ENCODE results near the gene DLX1. TPM values are rescaled to one million over a fixed set of nuclear protein-coding genes. Genes with fewer than 3 reads are reported as not detected.
"Not testable (repeated sequence)": the region's sequence is repeated elsewhere in the genome, so short reads cannot be mapped to it uniquely, and the experiment has no call there.

Gene DLX1
- polyA plus RNA-seq, 3 donors: 0.12 to 0.16 TPM; not detected in 1

DNA sequence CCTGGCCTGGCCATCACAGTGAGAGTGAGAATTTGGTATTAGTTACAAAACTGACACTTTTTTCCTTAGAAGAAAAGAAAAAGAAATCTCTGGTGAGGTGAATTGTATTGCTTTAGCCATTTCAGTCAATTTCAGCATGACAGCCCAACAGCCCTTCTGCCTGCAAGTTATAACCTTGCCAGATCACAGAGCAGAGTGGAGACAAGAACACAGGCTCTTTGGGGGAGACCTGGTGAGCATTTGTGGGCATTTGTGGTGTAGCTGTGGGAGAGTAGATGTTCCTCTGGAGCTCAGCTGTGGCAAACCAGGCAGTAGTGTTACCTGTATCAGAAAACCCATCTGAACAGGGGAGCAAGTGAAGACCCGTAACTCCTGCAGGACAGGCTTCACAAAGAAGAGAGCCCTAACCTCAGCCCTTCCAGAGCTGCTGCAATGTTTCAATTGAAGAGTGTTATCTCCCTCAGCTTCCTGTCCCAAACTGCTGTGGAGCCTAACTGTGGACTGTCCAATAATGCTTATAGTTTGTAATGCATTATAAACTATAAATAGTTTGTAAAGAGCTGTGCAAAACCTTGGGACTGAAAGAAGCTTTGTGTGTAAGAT is 22.8 kb upstream of the DLX1 start:
- no peak for DNase-seq (ENCODE audit: low read depth in 3 of 3, low spot score in 2 of 3)

- DNase-seq (ENCODE audit: low read depth in 3 of 3, low spot score in 2 of 3): no peak
Measured at GRCh38 chr2:172063446-172063845, 21.9 kb upstream of the DLX1 start.

GRCh38 chr2:172065111-172065510 is 20.2 kb upstream of the DLX1 start:
- no peak for DNase-seq (ENCODE audit: low read depth in 3 of 3, low spot score in 2 of 3)

- DNase-seq (ENCODE audit: low read depth in 3 of 3, low spot score in 2 of 3): no peak
Measured at GRCh38 chr2:172066394-172066886, 18.9 kb upstream of the DLX1 start.

DNA sequence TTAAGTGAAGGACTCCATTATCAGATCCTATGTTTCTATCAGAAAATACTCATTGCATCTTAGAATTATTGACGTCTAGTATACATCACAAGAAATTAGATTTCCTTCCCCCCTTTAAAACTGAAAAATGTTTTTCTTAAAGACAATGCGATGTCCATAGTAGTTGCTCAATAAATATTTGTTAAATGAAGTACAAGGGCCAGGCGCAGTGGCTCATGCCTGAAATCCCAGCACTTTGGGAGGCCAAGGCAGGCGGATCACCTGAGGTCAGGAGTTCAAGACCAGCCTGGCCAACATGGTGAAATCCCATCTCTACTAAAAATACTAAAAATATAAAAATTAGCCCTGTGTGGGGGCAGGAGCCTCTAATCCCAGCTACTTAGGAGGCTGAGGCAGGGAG is 17.4 kb upstream of the DLX1 start:
- not testable (repeated sequence) for DNase-seq (ENCODE audit: low read depth in 3 of 3, low spot score in 2 of 3)

DNA sequence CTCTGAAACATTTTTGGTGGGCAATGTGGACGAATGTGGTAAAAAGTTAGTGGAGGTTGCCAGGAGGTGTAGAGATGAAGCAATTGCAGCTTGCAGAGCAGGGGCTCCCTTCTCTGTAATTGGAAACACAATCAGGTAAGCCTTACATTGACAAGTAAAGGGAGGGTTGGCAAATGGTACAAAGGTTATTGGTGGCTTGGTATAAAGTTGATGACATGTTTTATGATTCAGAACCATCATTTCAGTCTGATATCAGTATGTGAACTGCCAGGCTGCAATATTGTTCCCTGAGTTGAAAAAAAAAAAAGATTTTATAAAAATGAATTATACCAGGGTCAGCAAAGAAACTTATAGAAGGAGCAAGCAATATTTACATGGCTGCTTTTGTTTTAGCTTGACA is 14.4 kb upstream of the DLX1 start:
- DNase-seq (ENCODE audit: low read depth in 3 of 3, low spot score in 2 of 3): no peak

DNA sequence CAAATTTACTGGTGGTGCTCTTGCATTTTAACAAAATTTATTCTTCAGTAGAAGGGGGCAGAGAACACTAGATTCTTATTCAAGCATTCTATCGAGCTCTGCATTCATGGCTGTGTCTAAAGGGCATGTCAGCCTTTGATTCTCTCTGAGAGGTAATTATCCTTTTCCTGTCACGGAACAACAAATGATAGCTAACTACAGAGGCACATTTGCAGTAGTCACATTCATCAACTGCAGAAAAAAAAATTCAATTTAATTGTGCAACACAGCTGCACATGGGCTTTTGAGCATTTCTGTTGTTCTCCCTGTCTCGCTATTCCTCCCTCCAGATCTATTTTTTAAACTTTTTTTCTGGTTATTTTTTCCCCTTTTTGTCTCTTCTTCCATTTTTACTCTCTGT is 13.0 kb upstream of the DLX1 start:
- no peak for DNase-seq (ENCODE audit: low read depth in 3 of 3, low spot score in 2 of 3)

DNA sequence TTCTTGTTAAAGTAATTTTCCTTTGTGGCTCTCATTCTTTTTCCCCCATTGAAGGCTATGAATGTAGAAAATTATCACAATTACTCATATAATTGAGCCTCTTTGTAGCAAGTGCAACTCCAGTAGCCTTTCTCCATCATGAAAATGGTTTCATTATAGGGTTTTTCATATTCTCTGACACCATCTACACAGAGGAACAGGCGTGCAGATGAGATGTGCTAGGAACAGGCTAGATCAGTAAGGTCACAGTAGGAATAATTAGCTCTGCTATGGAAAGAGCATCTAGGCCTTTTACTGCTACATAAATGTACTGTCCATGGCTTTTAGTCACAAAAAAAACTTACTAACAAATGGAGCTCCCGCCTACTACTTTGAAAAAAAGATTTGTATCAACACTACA is 12.6 kb upstream of the DLX1 start:
- DNase-seq (ENCODE audit: low read depth in 3 of 3, low spot score in 2 of 3): no peak

DNA sequence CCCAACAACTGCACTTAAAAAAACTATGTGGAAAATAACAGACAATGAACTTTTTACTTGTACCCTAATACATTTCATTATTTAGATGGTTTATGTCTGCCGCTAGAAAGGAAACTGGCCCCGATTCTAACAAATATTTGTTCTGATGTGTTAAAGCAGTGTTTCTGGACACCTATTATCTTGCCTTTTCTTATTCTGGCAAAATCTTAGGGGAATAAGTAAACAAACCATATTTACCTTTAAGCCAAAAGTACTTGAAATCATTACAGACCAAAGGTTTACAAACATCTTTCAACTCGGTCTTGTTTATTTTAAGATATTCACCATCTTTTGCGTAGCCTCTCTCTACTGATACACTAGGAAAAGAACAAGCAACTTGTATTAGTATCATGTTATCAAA is 11.8 kb upstream of the DLX1 start:
- no peak for DNase-seq (ENCODE audit: low read depth in 3 of 3, low spot score in 2 of 3)

GRCh38 chr2:172074254-172074653 is 11.1 kb upstream of the DLX1 start:
- no peak for DNase-seq (ENCODE audit: low read depth in 3 of 3, low spot score in 2 of 3)

- no peak for DNase-seq (ENCODE audit: low read depth in 3 of 3, low spot score in 2 of 3)
Measured at GRCh38 chr2:172079416-172079815, 5.9 kb upstream of the DLX1 start.

DNA sequence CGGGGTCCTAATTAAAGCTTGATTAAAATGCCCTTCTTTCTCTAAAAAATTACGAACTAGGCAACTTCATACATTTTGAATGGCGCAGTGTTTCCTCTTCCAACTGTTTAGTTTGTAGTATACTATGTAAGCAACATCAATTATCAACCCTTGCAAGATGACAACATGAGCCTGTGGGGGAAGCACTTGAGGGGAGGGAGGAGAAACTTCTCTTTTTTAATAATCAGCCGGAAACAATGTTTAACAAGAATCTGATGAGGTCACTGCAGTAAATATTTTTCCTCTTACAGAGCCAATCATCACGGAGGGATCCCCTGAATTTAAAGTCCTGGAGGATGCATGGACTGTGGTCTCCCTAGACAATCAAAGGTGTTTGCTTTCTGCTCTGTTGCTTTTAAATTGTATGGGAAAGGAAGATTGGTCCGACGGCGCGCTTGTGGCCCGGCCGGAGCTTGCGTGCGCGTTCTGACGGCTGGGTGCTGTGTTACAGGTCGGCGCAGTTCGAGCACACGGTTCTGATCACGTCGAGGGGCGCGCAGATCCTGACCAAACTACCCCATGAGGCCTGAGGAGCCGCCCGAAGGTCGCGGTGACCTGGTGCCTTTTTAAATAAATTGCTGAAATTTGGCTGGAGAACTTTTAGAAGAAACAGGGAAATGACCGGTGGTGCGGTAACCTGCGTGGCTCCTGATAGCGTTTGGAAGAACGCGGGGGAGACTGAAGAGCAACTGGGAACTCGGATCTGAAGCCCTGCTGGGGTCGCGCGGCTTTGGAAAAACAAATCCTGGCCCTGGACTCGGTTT is 5.3 kb upstream of the DLX1 start:
- peak in 1 of 3 donors; percentile 7 for DNase-seq (ENCODE audit: low read depth in 3 of 3, low spot score in 2 of 3)

GRCh38 chr2:172080641-172081220 is 4.6 kb upstream of the DLX1 start:
- DNase-seq (ENCODE audit: low read depth in 3 of 3, low spot score in 2 of 3): peak in 1 of 3 donors; percentile 10

- DNase-seq (ENCODE audit: low read depth in 3 of 3, low spot score in 2 of 3): peak in 1 of 3 donors; percentile 16
Measured at GRCh38 chr2:172081221-172082022, 3.9 kb upstream of the DLX1 start.

GRCh38 chr2:172082105-172082943 is 3.0 kb upstream of the DLX1 start:
- DNase-seq (ENCODE audit: low read depth in 3 of 3, low spot score in 2 of 3): peak in 2 of 3 donors; percentile 16

- peak in 1 of 3 donors; percentile 8 for DNase-seq (ENCODE audit: low read depth in 3 of 3, low spot score in 2 of 3)
Measured at GRCh38 chr2:172082944-172083627, 2.2 kb upstream of the DLX1 start.

DNA sequence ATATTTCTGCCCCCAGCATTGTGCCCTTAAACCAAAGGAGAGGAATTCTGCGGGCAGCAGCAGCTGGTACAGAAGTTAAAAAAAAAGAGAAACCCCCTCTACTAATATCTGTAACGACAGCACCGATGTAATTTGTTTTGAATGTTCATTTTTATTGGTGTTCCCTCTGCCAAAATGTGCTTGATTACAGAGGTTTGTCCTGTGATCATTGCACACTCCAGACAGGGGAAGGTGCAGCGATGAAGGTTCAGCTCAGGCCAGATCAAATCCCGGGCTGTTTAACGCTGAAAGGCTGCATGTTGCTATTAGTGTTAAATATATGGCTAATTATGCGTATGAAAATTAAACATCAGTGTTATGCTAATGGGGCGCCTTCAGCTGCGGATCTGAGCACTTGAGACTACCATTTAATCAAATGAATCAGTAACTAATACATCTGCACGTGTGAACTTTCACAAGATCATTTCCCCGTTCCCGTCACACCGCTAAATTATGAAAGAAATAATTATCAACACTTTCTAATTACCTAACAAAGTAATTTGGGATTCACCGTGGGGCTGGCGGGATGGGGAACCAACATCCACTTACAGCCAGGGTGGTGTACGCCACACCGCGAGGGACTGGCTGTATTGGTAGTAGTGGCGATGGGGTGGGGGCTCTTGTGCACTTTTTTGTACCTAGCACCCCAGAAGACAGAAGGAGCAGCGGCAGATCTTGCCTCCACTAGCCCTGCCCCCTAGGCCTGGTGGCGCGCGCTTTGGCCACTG is 1.5 kb upstream of the DLX1 start:
- peak in 1 of 3 donors; percentile 13 for DNase-seq (ENCODE audit: low read depth in 3 of 3, low spot score in 2 of 3)

DNA sequence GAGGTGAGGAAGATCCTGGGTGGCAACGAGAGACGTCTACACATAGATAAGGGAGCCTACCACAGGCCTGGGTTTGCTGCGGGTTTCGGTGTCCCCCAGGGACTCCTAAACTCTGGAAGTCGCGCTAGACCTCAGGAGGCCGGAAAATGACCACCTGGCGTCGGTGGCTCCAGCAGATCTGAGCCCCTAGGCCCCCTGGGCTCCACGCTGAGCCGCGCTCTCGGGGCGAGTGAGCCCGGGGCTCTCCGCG is 987 bp upstream of the DLX1 start:
- no peak for DNase-seq (ENCODE audit: low read depth in 3 of 3, low spot score in 2 of 3)
